MM.1S (cell line): ENCODE data around the gene RND1.

Experiments used
- DNase-seq: peaks from one replicate; pipeline ENCODE4 v3.0.0-alpha.2; 2015
- H2AFZ ChIP-seq: fragments of 300-600 bp; sonication (generic); 2 replicates; pipeline ENCODE4 v1.6.0; 2016; ENCODE audit warnings: antibody characterized with exemption, low read length
- H3F3A ChIP-seq: fragments of 300-600 bp; sonication (generic); 2 replicates; pipeline ENCODE4 v1.6.1; 2016; ENCODE audit warnings: mild to moderate bottlenecking, antibody characterized with exemption, low read length, moderate library complexity, mixed read lengths; ENCODE audit not compliant: insufficient read depth
- H3K27ac ChIP-seq: fragments of 300-600 bp; sonication (generic); 2 replicates; pipeline ENCODE4 v1.5.1; 2016; ENCODE audit warnings: mild to moderate bottlenecking, low read length
- H3K27me3 ChIP-seq: fragments of 300-600 bp; sonication (generic); replicated peaks from 2 replicates; pipeline ENCODE4 v1.6.0; 2016; ENCODE audit warnings: low read length; ENCODE audit not compliant: insufficient read depth
- H3K36me3 ChIP-seq: fragments of 300-600 bp; sonication (generic); replicated peaks from 2 replicates; pipeline ENCODE4 v1.6.1; 2016; ENCODE audit warnings: mild to moderate bottlenecking, low read length, mixed read lengths; ENCODE audit not compliant: insufficient read depth
- H3K4me1 ChIP-seq: fragments of 300-600 bp; sonication (generic); 2 replicates; pipeline ENCODE4 v1.6.1; 2016; ENCODE audit warnings: low read length, mixed read lengths
- H3K4me2 ChIP-seq: fragments of 300-600 bp; sonication (generic); 2 replicates; pipeline ENCODE4 v1.6.0; 2016; ENCODE audit warnings: low read depth, low read length
- H3K4me3 ChIP-seq: fragments of 300-600 bp; sonication (generic); 2 replicates; pipeline ENCODE4 v1.5.1; 2016; ENCODE audit warnings: low read length, mixed read lengths
- H3K79me2 ChIP-seq: fragments of 300-600 bp; sonication (generic); 2 replicates; pipeline ENCODE4 v1.6.1; 2016; ENCODE audit warnings: mixed run types, low read length, mixed read lengths
- H3K9ac ChIP-seq: fragments of 300-600 bp; sonication (generic); 2 replicates; pipeline ENCODE4 v1.6.1; 2016; ENCODE audit warnings: low read length, mixed read lengths
- H3K9me2 ChIP-seq: fragments of 300-600 bp; sonication (generic); replicated peaks from 2 replicates; pipeline ENCODE4 v1.6.1; 2016; ENCODE audit warnings: mild to moderate bottlenecking, low read length, mixed read lengths; ENCODE audit not compliant: insufficient read depth
- H3K9me3 ChIP-seq: fragments of 300-600 bp; sonication (generic); replicated peaks from 2 replicates; pipeline ENCODE4 v1.6.1; 2016; ENCODE audit warnings: mild to moderate bottlenecking, low read length, mixed read lengths; ENCODE audit not compliant: insufficient read depth
- H4K20me1 ChIP-seq: fragments of 300-600 bp; sonication (generic); 2 replicates; pipeline ENCODE4 v1.6.1; 2016; ENCODE audit warnings: mild to moderate bottlenecking, low read length, moderate library complexity, mixed read lengths; ENCODE audit not compliant: insufficient read depth
- EZH2 ChIP-seq: fragments of 300-600 bp; sonication (generic); optimal IDR thresholded peaks from 2 replicates; pipeline ENCODE3; 2017; ENCODE audit warnings: low read depth, mild to moderate bottlenecking, antibody characterized with exemption, low read length, mixed read lengths
- EZH2phosphoT487 ChIP-seq: fragments of 300-600 bp; sonication (generic); IDR thresholded peaks from 2 replicates; pipeline ENCODE4 v1.6.1; 2018; ENCODE audit warnings: antibody characterized with exemption, low read length
- TF ChIP-seq, protein P1 (sequence below): fragments of 300-600 bp; sonication (generic); IDR thresholded peaks from 2 replicates; pipeline ENCODE4 v1.5.1; 2016; ENCODE audit warnings: antibody characterized with exemption, low read length, mixed read lengths

Gene RND1

GRCh38 chr12:48903982-48904411 lies 38.3 kb upstream of the RND1 start:
- Histone ChIP-seq H3K27ac (no peak overlapping the region), H3K9me2 (no peaks in the 10 kb centered on the region), H3K4me2 (peak overlapping the region; percentile 97), H3K9me3 (no peaks in the 10 kb centered on the region), H3K27me3 (peaks cover 14% of the 10 kb centered on the region; the same call in 1 of the 2 replicates), H4K20me1 (no peaks in the 10 kb centered on the region), H2AFZ (peak overlapping the region; percentile 90), H3K4me3 (peak overlapping the region; percentile 64), H3F3A (no peaks in the 10 kb centered on the region), H3K79me2 (no peaks in the 10 kb centered on the region), H3K4me1 (no peaks in the 10 kb centered on the region), H3K36me3 (no peaks in the 10 kb centered on the region), H3K9ac (peak overlapping the region; percentile 35; the same call in 1 of the 2 replicates)
- peak; percentile 88 for DNase-seq
- no peak for TF ChIP-seq EZH2
- TF ChIP-seq EZH2phosphoT487: no peak
- TF ChIP-seq, protein P1, sequence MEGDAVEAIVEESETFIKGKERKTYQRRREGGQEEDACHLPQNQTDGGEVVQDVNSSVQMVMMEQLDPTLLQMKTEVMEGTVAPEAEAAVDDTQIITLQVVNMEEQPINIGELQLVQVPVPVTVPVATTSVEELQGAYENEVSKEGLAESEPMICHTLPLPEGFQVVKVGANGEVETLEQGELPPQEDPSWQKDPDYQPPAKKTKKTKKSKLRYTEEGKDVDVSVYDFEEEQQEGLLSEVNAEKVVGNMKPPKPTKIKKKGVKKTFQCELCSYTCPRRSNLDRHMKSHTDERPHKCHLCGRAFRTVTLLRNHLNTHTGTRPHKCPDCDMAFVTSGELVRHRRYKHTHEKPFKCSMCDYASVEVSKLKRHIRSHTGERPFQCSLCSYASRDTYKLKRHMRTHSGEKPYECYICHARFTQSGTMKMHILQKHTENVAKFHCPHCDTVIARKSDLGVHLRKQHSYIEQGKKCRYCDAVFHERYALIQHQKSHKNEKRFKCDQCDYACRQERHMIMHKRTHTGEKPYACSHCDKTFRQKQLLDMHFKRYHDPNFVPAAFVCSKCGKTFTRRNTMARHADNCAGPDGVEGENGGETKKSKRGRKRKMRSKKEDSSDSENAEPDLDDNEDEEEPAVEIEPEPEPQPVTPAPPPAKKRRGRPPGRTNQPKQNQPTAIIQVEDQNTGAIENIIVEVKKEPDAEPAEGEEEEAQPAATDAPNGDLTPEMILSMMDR: peak; percentile 57

DNA sequence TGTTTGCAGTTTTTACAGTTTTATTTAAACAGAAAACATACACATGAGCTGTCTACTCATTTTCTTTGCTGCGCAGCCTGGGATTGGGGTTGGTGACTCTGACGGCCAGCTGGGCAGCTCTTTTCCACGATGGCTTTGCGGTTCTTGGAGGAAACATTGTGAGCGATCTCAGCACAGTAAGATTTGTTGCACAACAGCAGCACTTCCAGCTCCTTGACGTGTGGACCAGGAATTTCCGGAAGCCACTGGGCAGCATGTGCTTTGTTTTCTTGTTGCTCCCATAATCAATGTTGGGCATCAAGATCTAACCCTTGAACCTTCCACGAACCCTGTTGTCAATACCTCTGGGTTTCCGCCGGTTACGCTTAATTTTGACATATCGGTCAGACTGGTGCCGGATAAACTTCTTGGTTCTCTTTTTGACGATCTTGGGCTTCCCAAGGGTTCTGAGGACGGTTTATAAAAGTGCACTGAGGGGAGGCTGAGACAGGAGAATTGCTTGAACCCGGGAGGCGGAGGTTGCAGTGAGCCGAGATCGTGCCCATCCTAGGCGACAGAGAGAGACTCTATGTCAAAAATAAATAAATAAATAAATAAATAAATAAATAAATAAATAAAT lies 37.8 kb upstream of the RND1 start:
- peak overlapping the region; percentile 30; the same call in 1 of the 2 replicates for H2AFZ ChIP-seq

GRCh38 chr12:48901278-48901677 lies 35.6 kb upstream of the RND1 start:
- H2AFZ ChIP-seq: no peak overlapping the region
- peak; percentile 15 for DNase-seq
- H3K4me3 ChIP-seq: no peak overlapping the region
- no peaks in the 10 kb centered on the region for H3K9me2 ChIP-seq
- H3K9ac ChIP-seq: no peak overlapping the region
- TF ChIP-seq, protein P1: no peak
- TF ChIP-seq EZH2phosphoT487 (no peak), EZH2 (no peak)
- H3K36me3 ChIP-seq: no peaks in the 10 kb centered on the region
- peaks cover 14% of the 10 kb centered on the region; the same call in 1 of the 2 replicates for H3K27me3 ChIP-seq
- no peaks in the 10 kb centered on the region for H3K79me2 ChIP-seq
- H3K9me3 ChIP-seq: no peaks in the 10 kb centered on the region
- no peak overlapping the region for H3K4me2 ChIP-seq
- H3K4me1 ChIP-seq: no peaks in the 10 kb centered on the region
- no peak overlapping the region for H3K27ac ChIP-seq
- H4K20me1 ChIP-seq: no peaks in the 10 kb centered on the region
- H3F3A ChIP-seq: no peaks in the 10 kb centered on the region

More for the DNA sequence above, 37.8 kb upstream of the RND1 start:
- Histone ChIP-seq H3K27me3 (peaks cover 14% of the 10 kb centered on the region; the same call in 1 of the 2 replicates), H3F3A (no peaks in the 10 kb centered on the region), H3K4me3 (no peak overlapping the region), H3K4me1 (no peaks in the 10 kb centered on the region), H3K9me2 (no peaks in the 10 kb centered on the region), H3K79me2 (no peaks in the 10 kb centered on the region), H3K27ac (no peak overlapping the region), H3K36me3 (no peaks in the 10 kb centered on the region), H4K20me1 (no peaks in the 10 kb centered on the region), H3K9me3 (no peaks in the 10 kb centered on the region), H3K4me2 (no peak overlapping the region), H3K9ac (no peak overlapping the region)
- DNase-seq: no peak
- no peak for TF ChIP-seq EZH2
- TF ChIP-seq, protein P1: no peak
- TF ChIP-seq EZH2phosphoT487: no peak
